Activated naive CD8-positive, alpha-beta T cell treated with anti-CD3 and anti-CD28 coated beads, Interleukin-2, amount 50 U/mL, for 16 hours (primary cell): ENCODE results near the gene EPB41L2.
"Not testable (repeated sequence)": the region's sequence is repeated elsewhere in the genome, so short reads cannot be mapped to it uniquely, and the experiment has no call there.

Experiments used
- DNase-seq: peaks from one replicate; pipeline ENCODE4 v3.0.0-alpha.2; 2020; ENCODE audit warnings: low read depth, low spot score

Gene EPB41L2

GRCh38 chr6:131063028-131063763, at the start of gene EPB41L2:
Gene EPB41L2, minus strand, starts transcription at chr6:131063245. Its CDS starts 106,760 bp downstream, at chr6:130956485.
- DNase-seq: peak; percentile 51

DNA sequence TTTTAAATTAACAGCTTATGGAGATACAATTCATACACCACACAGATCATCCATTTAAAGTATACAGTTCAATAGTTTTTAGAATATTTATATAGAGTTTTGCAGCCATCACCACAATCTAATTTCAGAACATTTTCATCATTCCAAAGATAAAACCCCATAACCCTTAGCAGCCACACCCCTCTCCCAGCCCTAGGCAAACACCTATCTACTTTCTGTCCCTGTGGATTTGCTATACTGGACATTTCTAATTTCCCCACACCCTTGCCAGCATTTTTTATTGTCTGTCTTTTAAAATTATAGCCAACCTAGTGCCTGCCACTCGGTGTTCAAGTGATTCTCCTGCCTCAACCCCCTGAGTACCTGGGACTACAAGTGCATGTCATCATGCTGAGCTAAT, 49.2 kb upstream of the EPB41L2 start:
- DNase-seq: no peak

DNA sequence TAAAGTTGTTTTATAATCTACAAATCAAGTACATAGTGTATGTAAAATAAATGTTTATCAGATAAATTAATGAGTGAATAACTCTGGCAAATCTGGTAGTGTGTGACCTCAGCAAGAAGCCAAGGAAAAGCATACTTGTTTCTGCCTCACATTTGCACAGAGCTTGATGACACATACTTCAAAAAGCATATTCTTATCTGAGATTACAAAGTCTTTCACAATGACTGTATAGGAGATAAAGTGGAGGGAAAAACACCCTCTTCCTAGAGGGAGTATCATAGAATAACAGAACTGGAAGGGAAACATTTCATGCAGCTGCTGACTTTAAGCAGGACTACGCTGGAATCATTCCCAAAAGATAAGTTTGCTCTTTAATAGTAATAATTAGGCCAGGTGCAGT, 44.1 kb upstream of the EPB41L2 start:
- DNase-seq: no peak

GRCh38 chr6:131103901-131104300, 40.9 kb upstream of the EPB41L2 start:
- DNase-seq: no peak

DNA sequence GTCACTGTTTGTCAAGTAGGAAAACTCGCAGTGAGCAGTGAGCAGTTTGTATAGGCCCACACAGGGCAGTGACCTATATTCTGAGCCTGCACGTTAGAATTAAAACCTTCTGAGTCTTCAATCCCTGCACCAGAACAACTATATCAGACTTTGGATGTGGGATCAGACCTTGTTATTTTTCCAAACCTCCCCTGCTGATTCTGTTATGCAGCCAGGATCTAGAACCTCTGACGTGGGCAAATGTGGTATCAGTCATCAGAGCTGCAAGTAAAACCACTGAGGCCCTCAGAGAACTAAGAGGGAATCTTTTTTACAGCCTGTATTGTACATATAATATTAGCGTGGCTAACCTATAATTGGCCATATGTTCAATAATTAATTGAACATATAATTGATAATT, 40.3 kb upstream of the EPB41L2 start:
- no peak for DNase-seq

DNA sequence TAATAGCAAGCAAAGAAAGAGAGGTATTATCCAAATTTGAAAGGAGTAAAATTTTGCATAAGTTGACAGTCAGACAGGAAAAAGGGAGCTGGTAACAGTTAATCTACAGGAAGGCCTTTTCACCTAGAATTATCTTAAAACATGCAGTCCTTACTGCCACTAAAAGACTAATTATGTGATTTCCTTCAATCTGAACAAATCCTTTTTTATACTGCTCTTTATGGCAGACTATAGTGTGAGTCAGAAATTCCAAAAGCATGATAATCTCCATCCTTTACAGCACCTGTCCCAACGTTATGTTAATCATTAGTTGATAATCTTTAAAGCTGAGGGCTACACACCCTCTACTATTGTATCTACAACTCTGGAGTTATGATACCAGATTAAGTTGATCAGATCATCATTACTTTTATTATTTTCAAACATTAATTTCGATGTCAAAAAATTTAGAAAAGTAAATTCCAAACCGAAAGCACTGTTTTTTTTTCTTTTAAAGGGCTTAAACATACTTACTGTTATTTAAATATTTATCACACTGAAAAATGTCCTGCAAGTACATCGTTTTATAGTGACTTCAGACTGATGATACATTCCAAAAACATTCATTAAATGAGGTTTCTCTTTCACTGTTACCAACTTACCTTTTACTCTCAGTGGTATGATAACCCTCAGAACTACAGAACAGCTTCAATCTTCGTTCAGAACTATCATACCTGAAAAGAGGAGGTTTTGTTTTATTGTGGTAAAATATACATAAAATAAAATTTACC, 39.1 kb upstream of the EPB41L2 start:
- no peak for DNase-seq

- DNase-seq: no peak
Observed at GRCh38 chr6:131096786-131097185, 33.7 kb upstream of the EPB41L2 start.

DNA sequence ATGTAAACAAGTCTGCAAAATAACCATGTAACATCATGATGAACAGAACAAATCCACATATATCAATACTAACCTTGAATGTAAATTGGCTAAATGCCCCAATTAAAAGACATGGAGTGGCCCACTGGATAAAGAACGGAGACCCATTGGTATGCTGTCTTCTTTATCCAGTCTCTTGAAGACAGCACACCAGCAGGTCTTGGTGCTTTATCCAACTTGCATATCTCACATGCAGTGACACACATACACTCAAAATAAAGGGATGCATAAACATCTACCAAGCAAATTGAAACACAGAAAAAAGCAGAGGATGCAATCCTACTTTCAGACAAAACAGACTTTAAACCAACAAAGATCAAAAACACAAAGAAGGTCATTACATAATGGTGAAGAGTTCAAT, 30.3 kb upstream of the EPB41L2 start:
- no peak for DNase-seq

DNA sequence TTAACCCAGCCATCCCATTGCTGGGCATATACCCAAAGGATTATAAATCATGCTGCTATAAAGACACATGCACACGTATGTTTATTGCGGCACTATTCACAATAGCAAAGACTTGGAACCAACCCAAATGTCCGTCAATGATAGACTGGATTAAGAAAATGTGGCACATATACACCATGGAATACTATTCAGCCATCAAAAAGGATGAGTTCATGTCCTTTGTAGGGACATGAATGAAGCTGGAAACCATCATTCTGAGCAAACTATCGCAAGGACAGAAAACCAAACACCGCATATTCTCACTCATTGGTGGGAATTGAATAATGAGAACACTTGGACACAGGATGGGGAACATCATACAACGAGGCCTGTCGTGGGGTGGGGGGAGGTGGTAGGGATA, 28.9 kb upstream of the EPB41L2 start:
- DNase-seq: not testable (repeated sequence)

DNA sequence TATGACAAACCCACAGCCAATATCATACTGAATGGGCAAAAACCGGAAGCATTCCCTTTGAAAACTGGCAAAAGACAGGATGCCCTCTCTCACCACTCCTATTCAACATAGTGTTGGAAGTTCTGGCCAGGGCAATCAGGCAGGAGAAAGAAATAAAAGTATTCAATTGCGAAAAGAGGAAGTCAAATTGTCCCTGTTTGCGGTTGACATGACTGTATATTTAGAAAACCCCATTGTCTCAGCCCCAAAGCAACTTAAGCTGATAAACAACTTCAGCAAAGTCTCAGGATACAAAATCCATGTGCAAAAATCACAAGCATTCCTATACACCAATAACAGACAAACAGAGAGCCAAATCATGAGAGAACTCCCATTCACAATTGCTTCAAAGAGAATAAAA, 27.3 kb upstream of the EPB41L2 start:
- DNase-seq: not testable (repeated sequence)

DNA sequence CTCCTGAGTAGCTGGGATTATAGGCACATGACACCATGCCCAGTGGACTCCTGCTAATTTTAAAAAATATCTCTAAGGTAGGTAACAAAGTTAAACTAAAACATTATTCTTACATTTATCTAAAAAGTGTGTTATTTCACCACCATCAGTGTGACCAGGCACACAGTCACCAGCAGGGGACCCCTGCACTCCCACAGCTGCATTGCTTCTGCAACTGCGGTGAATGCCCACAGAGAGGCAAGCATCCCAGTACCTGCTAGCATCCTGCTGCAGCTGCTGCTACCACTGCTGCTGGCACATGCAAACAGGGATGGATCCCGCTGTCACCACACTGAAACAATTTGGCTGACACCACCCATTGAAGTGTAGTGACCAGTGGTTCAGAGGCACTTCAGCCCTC, 21.9 kb upstream of the EPB41L2 start:
- DNase-seq: no peak

- no peak for DNase-seq
Observed at GRCh38 chr6:131083687-131084086, 20.6 kb upstream of the EPB41L2 start.

GRCh38 chr6:131082335-131082734, 19.3 kb upstream of the EPB41L2 start:
- DNase-seq: no peak

- no peak for DNase-seq
Observed at GRCh38 chr6:131080084-131080483, 17.0 kb upstream of the EPB41L2 start.

DNA sequence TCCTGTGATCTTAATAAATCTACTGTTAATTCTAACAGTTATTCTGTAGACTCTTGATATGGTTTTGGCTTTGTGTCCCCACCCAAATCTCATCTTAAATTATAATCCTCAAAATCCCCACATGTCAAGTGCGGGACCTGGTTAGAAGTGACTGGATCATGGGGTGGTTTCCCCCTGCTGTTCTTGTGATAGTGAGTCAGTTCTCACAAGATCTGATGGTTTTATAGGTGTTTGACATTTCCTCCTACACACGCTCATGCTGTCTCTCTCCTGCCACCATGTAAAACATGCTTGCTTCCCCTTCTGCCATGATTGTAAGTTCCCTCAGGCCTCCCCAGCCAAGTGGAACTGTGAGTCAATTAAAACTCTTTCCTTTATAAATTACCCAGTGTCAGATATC, 10.5 kb upstream of the EPB41L2 start:
- no peak for DNase-seq

- DNase-seq: no peak
Observed at GRCh38 chr6:131070061-131070460, 7.0 kb upstream of the EPB41L2 start.

DNA sequence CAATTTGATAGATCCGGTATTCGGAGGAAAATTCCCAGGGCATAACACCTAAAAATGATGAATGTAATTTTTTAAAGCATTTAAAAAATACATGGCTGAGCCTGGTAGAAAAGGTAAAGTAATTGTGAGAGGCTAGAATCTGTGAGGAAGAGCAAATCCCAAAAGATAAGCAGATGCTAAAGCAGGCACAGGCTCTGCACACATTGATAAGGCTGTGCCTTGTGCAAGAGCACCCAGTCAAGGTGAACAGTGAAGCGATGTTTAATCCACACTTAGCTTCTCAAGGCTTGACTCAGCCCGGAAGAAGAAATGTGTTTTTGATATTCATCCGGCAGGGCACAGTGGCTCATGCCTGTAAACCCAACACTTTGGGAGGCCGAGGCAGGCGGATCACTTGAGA, 5.1 kb upstream of the EPB41L2 start:
- DNase-seq: no peak

DNA sequence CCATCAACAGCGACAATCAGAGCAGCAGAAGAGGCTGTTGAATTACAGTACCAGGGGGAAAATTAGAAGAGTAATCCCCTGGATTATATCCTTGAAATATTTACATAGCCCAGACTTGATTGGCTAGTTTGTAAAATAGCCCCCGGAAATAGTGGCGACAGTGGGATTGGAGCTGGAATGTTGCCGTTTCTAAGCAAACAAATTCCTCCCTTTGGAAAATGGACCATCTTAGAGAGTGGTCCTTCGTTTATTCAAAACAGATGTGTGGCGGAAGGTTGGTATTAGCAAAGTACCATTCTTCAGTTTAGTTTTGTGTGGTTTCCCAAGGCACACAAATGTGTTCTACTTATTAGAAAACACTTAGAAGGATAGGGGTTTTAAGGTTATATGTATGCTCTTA, 4.5 kb upstream of the EPB41L2 start:
- DNase-seq: no peak

DNA sequence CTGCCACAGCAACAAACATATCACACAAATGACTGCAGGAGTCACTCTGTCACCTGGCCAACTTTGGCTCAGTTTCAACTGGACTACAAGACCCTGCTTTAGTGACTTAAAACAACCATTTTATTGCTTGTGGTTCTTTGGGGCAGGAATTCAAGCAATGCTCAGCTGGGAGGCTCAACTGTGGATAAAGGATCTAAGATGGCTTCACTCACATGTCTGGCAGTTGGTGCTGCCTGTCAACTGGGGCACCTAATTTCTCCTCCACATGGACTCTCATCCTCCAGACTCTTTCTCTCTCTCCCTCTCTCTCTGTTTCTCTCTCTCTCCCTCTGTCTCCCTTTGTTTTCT, 2.8 kb upstream of the EPB41L2 start:
- DNase-seq: no peak

DNA sequence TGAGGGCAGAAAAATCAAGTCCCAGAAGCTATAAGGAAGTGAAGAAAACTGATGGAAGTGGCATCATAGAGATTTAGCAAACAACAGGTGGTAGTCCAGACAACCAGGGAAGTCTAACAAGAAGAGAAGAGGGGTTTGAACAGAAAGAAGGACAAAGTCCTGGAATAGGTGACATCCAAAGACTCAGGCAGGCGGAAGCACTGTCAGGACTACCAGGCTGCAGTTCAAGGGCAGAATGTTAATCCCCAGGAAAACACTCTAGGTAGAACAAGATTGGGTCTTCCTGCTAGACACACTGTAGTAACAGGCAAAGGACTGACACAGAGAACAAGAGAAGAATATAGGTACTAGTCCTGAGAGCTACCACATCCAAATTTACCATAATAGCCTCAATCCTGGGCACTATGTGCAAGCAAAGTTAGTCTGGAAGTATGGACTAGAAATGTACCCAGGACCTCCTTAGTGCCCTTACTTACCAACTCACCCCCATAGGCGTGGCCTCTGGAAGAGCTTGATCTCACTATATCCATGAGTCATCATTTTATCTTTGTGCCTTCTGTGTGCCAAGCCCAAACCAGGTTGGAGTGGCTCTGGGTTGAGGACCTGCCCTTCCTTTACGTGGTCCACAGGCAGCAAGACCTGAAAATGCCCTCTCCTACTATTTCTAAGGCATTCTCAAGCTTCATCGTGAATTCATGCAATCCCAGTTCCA, 2.2 kb upstream of the EPB41L2 start:
- no peak for DNase-seq

GRCh38 chr6:131063764-131064272, 773 bp upstream of the EPB41L2 start:
- DNase-seq: no peak

DNA sequence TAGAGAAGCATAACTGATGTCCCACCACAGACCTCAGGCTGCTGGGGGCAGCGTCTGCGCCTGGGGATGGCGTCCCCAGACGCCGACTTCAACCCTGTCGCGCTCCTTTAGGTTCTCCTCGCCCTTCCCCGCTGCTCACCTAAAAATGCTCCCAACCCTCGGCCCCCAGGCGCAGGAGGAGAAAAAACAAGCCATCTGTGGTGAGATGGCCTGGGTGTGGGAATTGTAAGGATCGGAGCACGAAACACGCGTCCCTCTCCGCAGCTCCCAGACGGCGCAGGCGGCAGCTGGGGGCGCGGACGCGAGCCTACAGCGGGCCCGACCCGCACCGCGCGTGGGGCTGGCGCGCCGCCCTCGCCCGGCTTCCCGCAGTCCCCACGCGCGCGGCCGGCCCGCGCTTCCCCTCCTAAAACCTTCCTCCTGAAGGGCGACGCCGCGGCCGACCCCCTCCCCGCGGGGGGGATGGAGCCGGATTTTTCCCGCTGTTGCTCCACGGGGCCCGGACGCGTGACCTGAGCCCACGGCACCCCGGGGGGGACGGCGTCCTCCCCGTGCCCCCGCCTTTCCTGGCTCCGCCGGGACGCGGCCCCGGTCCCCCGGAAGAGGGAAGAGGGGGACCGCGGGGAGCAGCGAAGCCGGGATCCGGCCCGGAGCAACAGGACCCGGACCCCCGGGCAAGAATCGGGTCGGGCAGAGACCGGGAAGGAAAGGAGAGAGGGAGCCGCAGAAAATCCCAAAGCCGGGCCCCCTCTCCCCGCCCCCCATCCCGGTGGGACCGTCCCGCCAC, 611 bp downstream of the EPB41L2 start:
- DNase-seq: no peak
